Activated CD4-positive, alpha-beta T cell treated with anti-CD3 and anti-CD28 coated beads for 24 hours (primary cell): ENCODE measurements around the gene CCDC112.

Experiments
- DNase-seq, 2 donors: peaks; one replicate each; pipeline ENCODE4 v3.0.0-alpha.2; 2020; ENCODE audit warnings: low read depth in 2 of 2

CCDC112 gene

GRCh38 chr5:115317320-115317719 is 20.9 kb upstream of the CCDC112 start:
- no peak for DNase-seq

DNA sequence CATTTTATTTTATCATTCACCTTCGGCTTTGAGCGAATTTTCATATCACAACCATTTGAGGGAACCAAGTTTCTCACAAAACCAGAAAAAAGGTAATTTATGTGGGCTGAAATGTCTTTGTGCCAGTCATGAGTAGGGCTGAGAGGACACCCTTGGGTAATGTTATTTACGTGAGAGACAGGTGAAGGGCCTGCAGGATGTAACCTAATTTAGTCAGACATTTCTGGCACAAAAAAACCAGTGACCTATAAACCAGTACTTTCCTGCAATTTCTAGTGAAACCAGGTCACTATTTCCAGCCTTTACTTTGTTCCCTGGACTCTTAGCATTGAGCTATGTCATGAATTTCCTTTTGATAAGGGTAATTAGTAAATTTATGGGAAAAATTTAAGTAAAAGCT is 17.2 kb upstream of the CCDC112 start:
- DNase-seq = no peak

GRCh38 chr5:115313052-115313451 is 16.6 kb upstream of the CCDC112 start:
- DNase-seq = no peak

DNA sequence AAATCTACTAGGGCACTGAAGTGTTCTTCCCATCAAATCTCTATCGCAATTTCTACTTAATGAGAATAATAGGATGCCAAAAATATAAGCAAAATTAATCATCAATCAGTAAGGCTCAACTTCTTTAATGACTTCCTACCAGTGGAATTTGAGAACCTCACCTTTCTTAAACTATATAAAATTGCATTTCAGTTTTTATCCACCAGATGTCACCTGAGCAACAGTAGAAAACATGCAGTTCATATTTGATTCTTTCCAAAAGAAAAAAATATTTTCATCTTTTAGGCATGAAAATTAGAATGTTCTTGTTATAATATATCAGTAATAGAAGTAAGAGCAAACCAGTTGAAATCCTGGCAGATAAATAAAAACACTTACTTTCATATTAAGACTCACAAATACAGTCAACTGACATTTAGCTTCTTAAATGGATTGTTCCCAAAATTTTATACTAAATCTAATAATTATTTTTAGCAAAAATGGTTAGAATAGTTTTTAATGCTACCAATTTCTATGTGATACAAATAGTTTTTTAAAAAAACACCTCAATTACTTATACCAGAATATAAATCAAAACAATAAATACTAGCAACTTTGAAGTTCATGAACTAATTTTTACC is 13.4 kb upstream of the CCDC112 start:
- DNase-seq = no peak

DNA sequence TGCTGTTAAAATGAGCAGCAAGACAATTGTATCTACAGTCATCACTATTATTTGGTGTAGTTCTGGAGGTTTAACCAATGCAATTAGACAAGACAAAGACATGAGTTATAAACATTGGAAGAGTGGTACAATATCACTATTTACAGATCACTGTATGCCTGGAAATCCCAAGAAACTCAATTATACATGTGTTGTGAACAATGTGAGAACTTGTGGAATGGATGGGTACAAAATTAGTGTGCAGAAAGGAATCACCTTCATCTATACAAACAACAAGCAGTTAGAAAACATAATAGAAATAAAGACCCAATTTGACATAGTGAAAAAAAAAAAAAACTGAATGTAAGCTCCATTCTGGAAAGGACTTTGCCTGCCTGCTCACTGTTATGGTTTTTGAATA is 12.4 kb upstream of the CCDC112 start:
- no peak for DNase-seq

- DNase-seq = no peak
These were observed 9.6 kb upstream of the CCDC112 start for GRCh38 chr5:115306011-115306536.

- DNase-seq = no peak
These were observed 8.0 kb upstream of the CCDC112 start for GRCh38 chr5:115304496-115304895.

GRCh38 chr5:115298811-115299210 is 2.4 kb upstream of the CCDC112 start:
- no peak for DNase-seq

DNA sequence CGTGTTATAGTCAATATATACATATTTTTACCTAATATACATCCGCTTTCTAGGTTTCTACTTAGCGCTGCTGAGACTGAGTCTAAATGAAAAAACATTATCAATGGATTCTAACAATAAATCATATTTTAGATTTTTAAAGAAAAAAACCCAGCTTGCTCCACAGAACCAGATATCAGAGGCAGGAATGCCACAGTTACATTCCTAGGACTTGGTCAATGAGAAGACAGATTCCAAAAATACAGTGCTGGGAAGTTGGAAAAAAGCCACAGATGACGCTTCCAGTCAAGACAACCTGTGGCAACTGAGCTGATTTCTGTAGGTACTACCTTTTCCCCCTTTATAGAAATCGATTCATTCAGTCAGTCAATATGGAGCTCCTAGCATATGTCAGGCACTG is 577 bp upstream of the CCDC112 start:
- DNase-seq = no peak

GRCh38 chr5:115295777-115296123 is 704 bp downstream of the CCDC112 start:
- DNase-seq = no peak

- DNase-seq = no peak
These were observed 5.1 kb downstream of the CCDC112 start for GRCh38 chr5:115291397-115291796.

- DNase-seq = no peak
These were observed 7.3 kb downstream of the CCDC112 start for GRCh38 chr5:115289104-115289503.

DNA sequence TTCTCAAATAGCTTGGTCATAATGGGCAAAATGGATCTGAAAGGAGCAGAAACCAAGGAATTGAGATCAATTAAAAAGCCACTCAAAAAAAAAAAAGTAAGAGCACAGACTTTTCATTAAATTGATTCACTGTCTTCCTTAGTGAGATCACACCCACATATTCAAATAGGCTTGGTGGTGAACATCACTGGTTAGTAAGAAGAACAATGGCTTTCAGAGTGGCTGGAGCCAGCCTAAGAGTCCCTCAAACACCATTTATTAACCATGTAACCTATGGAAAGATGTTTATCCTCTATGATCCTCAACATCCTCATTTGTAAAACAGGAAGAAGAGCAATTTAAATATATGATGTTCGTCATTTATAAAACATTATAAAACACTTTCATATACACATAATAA is 12.4 kb downstream of the CCDC112 start:
- DNase-seq = no peak

DNA sequence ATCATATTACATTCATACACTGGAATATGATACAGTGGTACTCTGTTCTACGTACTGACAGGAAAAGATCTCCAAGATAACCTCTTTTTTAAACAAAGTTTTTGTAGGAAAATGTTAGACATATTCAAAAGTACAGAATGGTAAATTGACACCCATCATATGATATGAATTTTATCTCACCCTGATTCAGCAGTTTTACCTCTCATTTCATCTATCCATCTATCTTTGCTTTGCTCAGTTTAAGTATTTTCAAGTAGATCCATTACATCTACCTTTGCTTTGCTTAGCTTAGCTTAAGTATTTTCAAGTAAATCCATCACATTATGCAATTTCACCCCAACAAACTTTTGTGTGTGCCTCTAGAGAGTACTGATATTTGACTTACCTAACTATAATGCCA is 14.3 kb downstream of the CCDC112 start:
- DNase-seq = no peak

GRCh38 chr5:115274584-115274983 is 21.9 kb downstream of the CCDC112 start:
- DNase-seq = no peak

DNA sequence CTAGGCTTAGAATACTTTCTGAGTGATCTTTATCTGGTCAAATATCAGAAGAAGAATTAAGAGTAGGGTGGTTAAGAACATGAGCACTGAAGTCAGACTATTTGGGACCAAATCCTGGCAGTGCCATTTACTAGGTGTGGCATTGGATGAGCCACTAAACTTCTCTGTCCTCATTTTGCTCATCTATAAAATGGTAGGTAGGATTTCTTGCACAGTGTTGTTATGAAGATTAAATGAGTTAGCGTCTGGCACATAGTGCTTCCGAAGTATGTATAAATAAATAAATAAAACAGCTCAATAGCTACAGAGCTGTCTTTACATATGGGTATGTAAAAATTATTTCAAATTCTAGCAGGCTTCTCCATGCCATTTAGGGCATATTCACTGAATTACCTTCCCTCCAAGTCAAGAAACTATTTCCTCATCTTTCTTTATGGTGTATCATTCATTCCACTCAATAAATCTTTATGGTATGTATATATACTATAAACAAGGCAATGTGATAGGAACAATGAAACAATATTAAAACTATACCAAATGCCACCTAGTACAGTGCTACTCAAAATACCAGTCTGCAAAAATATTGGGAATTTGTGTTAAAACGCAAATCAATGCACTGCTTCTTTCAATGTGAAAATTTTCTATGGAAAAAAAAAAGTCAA is 24.0 kb downstream of the CCDC112 start:
- DNase-seq = no peak

GRCh38 chr5:115271295-115272050 is 25.0 kb downstream of the CCDC112 start:
- no peak for DNase-seq

GRCh38 chr5:115267617-115268016 is 28.8 kb downstream of the CCDC112 start:
- DNase-seq = no peak

- no peak for DNase-seq
These were observed 31.2 kb downstream of the CCDC112 start for GRCh38 chr5:115265220-115265619.

DNA sequence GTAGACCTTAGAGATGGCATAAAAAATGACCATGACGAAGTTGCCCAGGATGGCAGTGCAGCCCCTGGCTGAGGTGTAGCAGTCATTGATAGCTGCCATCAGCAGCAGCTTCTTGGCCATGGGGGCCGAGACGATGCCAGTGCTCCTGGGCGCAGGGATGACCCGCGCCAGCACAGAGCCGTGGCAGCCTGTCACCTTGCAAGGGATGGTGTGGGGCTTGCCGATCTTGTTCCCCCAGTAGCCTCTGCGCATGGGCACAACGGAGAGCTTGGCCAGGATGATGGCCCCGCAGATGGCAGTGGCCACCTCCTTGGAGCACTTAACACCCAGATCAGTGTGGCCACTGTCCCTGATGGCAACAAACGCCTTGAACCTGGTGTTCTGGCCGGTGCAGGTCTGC is 31.7 kb downstream of the CCDC112 start:
- no peak for DNase-seq

- DNase-seq = no peak
These were observed 33.4 kb downstream of the CCDC112 start for GRCh38 chr5:115263078-115263380.

- DNase-seq = peak; percentile 40 to 61
These were observed 34.0 kb downstream of the CCDC112 start, which contains the start of gene PGGT1B for GRCh38 chr5:115262321-115263077. PGGT1B (minus strand) TSS chr5:115262877; CDS start chr5:115262851, 26 bp downstream.
